ENCODE data around the gene NSDHL.
A peak's percentile ranks its signal among the peaks of the same experiment; 100 is the strongest.
"Not testable (repeated sequence)": the region's sequence is repeated elsewhere in the genome, so short reads cannot be mapped to it uniquely, and the experiment has no call there.

NSDHL gene

DNA sequence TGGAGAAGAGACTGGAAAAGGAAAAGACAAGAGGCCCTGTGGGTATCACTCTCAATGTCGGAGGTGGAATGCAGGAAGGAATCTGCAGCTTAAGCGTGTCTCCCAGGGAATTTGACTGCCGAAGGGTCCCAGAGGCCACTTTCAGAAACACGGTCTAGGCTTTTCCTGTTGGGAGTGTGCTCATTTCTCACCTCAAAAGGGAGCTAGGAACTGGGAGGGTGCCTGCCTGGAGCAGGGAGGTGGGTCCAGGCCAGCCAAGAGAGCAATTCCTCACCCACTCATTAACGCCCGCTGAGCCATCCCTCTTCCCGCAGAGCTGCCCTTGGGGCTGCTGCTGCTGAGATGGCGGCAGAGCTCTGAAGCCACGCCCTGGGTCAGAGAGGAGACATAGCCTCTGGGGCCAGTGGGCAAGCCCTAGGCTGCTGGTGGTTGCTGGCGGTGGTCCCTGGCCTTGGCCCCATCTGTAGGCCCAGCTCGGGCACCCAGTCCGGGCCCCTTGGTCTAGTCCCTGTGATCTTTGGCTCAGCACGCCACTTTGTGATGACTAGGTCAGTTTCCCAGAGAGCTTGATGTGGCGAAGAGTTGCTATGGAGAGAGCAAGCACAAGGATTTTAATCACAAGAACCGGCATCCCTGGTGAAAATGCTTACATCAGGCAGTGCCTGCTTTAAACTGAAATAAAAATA, 71.1 kb downstream of the NSDHL start:
- Histone ChIP-seq H3K27ac (ENCODE audit: low read depth, low read length, severe bottlenecking) (peak overlapping the region; percentile 16), H3K4me3 (ENCODE audit: extremely low read depth, insufficient read depth, low read length, poor library complexity, severe bottlenecking) (no peak overlapping the region), H3K36me3 (ENCODE audit: control insufficient read depth, insufficient read depth, low read length) (no peaks in the 10 kb centered on the region), H3K4me1 (ENCODE audit: control insufficient read depth, insufficient read depth, low read length, poor library complexity, severe bottlenecking) (peaks cover 25% of the 10 kb centered on the region), H3K9me3 (ENCODE audit: control insufficient read depth, low read length) (no peaks in the 10 kb centered on the region)
- WGBS, 2 experiments (ENCODE audit: insufficient coverage in 2 of 2): 43 to 50% methylated on average over 3 to 9 of the region's 15 CpGs

DNA sequence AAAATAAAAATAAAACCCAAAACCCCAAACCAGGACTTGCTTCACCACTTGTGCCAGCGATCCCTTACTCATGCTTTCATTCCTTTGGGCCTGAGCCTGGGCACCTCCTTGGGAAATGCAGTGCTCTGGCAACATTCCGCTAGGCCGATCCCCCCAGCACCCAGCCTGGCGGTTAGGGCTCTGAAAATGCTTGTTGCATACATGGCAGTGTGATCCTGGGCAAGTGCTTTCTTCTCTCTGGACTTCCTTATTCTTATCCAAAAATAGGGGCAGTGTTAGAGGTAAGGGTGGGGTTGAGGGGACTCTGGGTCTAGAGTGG, 71.6 kb downstream of the NSDHL start:
- Histone ChIP-seq H3K4me3 (ENCODE audit: extremely low read depth, insufficient read depth, low read length, poor library complexity, severe bottlenecking) (no peak overlapping the region), H3K27ac (ENCODE audit: low read depth, low read length, severe bottlenecking) (no peak overlapping the region), H3K9me3 (ENCODE audit: control insufficient read depth, low read length) (no peaks in the 10 kb centered on the region), H3K36me3 (ENCODE audit: control insufficient read depth, insufficient read depth, low read length) (no peaks in the 10 kb centered on the region), H3K4me1 (ENCODE audit: control insufficient read depth, insufficient read depth, low read length, poor library complexity, severe bottlenecking) (peaks cover 23% of the 10 kb centered on the region)
- WGBS, 2 experiments (ENCODE audit: insufficient coverage in 2 of 2): 95 to 100% methylated on average over 3 to 4 of the region's 4 CpGs

DNA sequence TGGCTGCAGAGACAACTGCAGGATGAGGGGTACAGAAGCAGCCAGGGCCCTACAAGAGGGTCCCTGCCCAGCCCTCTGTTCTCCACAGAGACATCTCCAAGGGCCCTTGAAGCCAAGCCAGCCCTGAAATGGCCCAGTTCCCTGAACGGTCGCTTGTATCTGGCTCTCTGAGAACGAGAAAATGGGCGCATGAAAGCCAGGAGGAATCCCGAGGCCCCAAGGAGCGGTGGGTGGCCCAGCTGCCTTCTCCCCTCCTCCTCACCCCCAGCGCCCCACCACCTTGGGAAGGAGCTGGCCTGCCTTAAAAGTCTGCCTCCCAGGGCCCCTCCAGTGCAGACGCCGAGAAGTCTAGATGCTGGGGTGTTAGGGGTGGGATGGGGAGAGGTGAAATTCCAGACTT, 72.7 kb downstream of the NSDHL start:
- WGBS, 2 experiments (ENCODE audit: insufficient coverage in 2 of 2): 89% methylated on average over 3 of the region's 9 CpGs; no CpG with 5 or more reads in 1 of the 2 experiments
- Histone ChIP-seq H3K9me3 (ENCODE audit: control insufficient read depth, low read length) (no peaks in the 10 kb centered on the region), H3K27ac (ENCODE audit: low read depth, low read length, severe bottlenecking) (no peak overlapping the region), H3K36me3 (ENCODE audit: control insufficient read depth, insufficient read depth, low read length) (no peaks in the 10 kb centered on the region), H3K4me1 (ENCODE audit: control insufficient read depth, insufficient read depth, low read length, poor library complexity, severe bottlenecking) (peaks cover 23% of the 10 kb centered on the region), H3K4me3 (ENCODE audit: extremely low read depth, insufficient read depth, low read length, poor library complexity, severe bottlenecking) (no peak overlapping the region)

DNA sequence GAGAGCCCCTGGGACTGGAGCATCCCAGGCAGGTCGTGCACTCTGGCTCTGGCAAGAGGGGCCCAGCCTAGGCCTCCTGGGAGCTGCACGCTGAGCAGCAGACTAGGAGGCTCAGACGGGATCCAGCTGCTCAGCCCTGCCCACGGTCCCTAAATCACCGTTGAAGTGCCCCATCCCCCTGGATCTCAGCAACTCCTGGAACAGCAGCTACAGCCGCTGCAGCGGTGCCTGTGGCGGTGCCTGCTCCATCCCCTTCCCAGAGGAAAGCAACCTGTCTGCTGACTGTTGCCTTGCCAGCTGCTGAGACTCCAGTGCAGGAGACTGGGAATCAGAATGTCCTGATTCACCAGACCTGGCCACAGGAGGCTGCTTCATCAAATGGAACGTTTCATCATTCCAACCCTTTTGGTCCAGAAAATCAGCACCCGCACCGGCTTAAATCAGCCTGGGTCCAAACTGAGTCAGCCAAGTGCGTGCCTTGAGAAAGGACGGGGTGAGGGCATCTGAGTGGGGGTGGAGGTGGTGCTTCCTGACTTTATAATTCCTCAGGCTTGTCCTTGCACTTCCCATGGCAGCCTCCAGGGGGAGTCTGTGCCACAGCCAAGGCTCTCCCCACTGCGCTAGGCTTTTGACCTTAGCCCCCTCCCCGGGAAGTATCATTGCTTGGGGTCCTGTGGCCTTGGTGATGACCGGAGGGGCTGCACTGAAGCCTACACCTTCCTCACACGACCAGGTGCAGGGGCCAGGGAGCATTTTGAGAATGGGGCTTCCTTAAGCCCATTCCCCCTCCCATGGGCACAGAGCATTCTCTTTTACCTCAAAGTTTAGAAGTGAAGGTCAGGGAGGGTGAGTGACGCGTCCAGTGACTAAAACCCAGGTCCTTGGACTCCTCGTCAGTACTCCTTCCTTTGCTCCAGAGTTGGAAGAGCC, 73.6 kb downstream of the NSDHL start:
- Histone ChIP-seq H3K36me3 (ENCODE audit: control insufficient read depth, insufficient read depth, low read length) (no peaks in the 10 kb centered on the region), H3K4me3 (ENCODE audit: extremely low read depth, insufficient read depth, low read length, poor library complexity, severe bottlenecking) (no peak overlapping the region), H3K9me3 (ENCODE audit: control insufficient read depth, low read length) (no peaks in the 10 kb centered on the region), H3K27ac (ENCODE audit: low read depth, low read length, severe bottlenecking) (no peak overlapping the region), H3K4me1 (ENCODE audit: control insufficient read depth, insufficient read depth, low read length, poor library complexity, severe bottlenecking) (peaks cover 23% of the 10 kb centered on the region)
- WGBS, 2 experiments (ENCODE audit: insufficient coverage in 2 of 2): 32 to 38% methylated on average over 8 to 9 of the region's 20 CpGs

DNA sequence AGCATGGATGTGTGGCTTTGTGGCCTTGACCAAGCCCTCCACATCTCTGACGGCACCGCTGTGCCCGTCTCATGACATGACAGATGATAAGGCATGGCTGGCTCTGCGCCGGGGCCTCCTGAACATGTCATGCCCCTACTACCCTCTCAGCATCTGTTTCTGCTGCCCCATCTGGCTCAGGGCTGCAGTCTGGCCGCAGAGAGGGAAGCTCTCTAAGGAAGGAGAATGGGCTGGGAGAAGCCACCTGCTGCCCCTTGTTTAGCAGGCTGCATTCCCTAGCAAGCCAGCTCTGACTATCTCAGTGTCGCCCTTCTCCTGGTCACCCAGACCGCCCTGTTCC, 74.2 kb downstream of the NSDHL start:
- H3K36me3 ChIP-seq (ENCODE audit: control insufficient read depth, insufficient read depth, low read length): no peaks in the 10 kb centered on the region
- H3K4me1 ChIP-seq (ENCODE audit: control insufficient read depth, insufficient read depth, low read length, poor library complexity, severe bottlenecking): peaks cover 23% of the 10 kb centered on the region
- 77 to 80% methylated on average over 1 to 2 of the region's 8 CpGs for WGBS, 2 experiments (ENCODE audit: insufficient coverage in 2 of 2)
- no peak overlapping the region for H3K27ac ChIP-seq (ENCODE audit: low read depth, low read length, severe bottlenecking)
- no peak overlapping the region for H3K4me3 ChIP-seq (ENCODE audit: extremely low read depth, insufficient read depth, low read length, poor library complexity, severe bottlenecking)
- H3K9me3 ChIP-seq (ENCODE audit: control insufficient read depth, low read length): no peaks in the 10 kb centered on the region

DNA sequence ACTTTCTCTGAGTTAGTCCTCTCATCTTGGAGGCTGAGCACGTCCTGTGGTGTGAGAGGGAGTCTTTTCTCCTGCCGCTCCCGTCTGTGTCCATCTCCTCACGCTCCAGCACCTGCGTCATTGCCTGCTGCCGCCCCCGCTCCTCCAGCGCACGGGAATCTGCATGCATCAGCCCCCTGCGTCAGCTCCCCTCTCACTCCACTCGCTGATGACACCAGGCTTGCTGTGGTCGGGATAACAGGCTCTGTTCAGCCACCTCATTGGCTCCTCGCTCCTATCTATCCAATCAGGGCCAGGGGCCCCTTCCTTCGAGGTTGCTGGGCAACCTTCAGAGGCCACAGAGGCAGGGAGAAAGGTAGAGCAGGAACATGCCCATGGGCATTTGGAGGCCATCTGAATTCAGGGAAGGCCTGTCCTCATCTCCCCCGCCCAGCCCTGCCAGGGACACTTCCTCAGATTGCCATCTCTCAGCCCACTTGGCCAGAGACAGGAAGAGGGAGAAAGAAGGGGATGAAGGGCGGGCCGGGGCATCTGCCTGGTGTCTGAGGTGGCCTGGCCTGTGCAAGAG, 76.3 kb downstream of the NSDHL start:
- WGBS, 2 experiments (ENCODE audit: insufficient coverage in 2 of 2): 4 to 42% methylated on average over 6 to 8 of the region's 17 CpGs
- Histone ChIP-seq H3K4me3 (ENCODE audit: extremely low read depth, insufficient read depth, low read length, poor library complexity, severe bottlenecking) (no peak overlapping the region), H3K36me3 (ENCODE audit: control insufficient read depth, insufficient read depth, low read length) (no peaks in the 10 kb centered on the region), H3K4me1 (ENCODE audit: control insufficient read depth, insufficient read depth, low read length, poor library complexity, severe bottlenecking) (peaks cover 18% of the 10 kb centered on the region), H3K9me3 (ENCODE audit: control insufficient read depth, low read length) (no peaks in the 10 kb centered on the region), H3K27ac (ENCODE audit: low read depth, low read length, severe bottlenecking) (no peak overlapping the region)

DNA sequence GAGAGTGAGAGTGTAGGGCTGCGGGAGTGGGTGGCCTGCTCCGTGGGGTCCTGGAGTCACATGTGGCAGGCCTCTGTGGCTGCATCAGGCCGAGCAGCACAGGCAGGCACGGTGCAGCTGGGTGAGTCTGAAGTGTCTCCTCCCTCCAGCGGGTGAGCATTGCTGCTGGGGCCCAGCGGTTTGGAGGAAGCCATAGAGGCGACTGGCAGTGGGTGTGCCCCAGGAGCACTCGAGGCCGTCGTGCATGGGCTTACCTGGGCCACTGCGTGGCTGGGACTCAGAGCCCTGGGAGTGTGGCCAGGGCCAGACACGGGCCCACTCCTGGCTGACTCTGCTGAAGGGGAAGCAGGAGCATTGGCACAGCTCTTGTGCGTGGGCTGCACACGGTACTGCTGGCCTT, 77.6 kb downstream of the NSDHL start:
- 93% methylated on average over 8 to 12 of the region's 14 CpGs for WGBS, 2 experiments (ENCODE audit: insufficient coverage in 2 of 2)
- Histone ChIP-seq H3K36me3 (ENCODE audit: control insufficient read depth, insufficient read depth, low read length) (no peaks in the 10 kb centered on the region), H3K27ac (ENCODE audit: low read depth, low read length, severe bottlenecking) (no peak overlapping the region), H3K9me3 (ENCODE audit: control insufficient read depth, low read length) (no peaks in the 10 kb centered on the region), H3K4me1 (ENCODE audit: control insufficient read depth, insufficient read depth, low read length, poor library complexity, severe bottlenecking) (peaks cover 9% of the 10 kb centered on the region), H3K4me3 (ENCODE audit: extremely low read depth, insufficient read depth, low read length, poor library complexity, severe bottlenecking) (no peak overlapping the region)

DNA sequence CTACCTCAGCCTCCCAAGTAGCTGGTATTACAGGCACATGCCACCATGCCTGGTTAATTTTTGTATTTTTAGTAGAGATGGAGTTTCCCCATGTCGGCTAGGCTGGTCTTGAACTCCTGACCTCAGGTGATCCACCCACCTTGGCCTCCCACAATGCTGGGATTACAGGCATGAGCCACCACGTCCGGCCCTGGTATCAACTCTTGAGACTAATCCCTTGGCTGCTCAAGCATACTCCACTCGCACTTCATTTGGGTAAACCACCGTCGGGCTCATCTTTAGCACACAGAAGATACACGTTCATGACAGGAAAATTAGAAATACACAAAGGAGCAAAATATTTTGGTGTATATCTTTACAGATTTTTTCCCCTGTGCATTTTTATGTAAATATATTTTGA, 79.2 kb downstream of the NSDHL start:
- 92 to 96% methylated on average over 2 to 3 of the region's 7 CpGs for WGBS, 2 experiments (ENCODE audit: insufficient coverage in 2 of 2)
- H3K36me3 ChIP-seq (ENCODE audit: control insufficient read depth, insufficient read depth, low read length); H3K4me1 ChIP-seq (ENCODE audit: control insufficient read depth, insufficient read depth, low read length, poor library complexity, severe bottlenecking); H3K9me3 ChIP-seq (ENCODE audit: control insufficient read depth, low read length); H3K27ac ChIP-seq (ENCODE audit: low read depth, low read length, severe bottlenecking); H3K4me3 ChIP-seq (ENCODE audit: extremely low read depth, insufficient read depth, low read length, poor library complexity, severe bottlenecking): not testable (repeated sequence)

DNA sequence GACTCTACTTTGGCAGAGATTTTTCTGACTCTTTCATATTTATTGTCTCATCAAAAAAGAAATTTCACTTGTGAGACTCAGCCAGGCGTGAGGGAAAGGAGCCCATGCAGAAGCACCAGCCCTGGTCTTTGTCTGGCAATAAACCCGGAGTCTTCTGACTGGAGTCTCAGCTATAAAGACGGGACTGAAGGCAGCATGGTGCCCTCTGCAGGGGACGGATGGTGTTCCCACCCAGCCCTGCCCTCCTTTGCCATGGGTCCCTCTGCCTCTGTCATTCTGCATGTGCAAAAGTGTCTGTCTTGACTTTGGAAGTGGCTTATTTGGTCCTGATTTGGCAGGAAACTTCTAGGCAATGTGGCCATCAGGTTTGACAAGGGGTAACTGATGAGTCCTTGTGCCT, 81.2 kb downstream of the NSDHL start:
- no peak overlapping the region for H3K27ac ChIP-seq (ENCODE audit: low read depth, low read length, severe bottlenecking)
- no peaks in the 10 kb centered on the region for H3K36me3 ChIP-seq (ENCODE audit: control insufficient read depth, insufficient read depth, low read length)
- WGBS, 2 experiments (ENCODE audit: insufficient coverage in 2 of 2): 73 to 83% methylated on average over 1 to 3 of the region's 4 CpGs

DNA sequence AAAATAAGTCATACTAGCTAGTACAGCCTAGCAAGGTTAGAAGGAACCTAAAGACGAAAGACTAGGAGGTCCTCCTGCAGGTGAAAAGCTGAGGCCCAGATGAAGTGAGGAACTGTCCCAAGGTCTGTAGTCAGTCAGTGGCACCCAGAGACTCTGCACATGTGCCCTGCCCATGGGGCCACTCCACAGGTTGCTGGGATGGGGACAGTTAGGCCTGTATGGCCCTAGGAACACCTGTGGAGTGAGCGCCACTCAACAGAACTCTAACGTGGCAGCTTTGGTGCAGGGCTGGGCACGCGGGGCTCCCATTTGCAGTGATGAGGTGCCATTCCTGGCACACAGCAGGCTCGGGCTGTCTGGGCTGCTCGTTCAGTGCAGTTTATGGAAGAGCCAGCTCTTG, 81.8 kb downstream of the NSDHL start:
- peaks cover 8% of the 10 kb centered on the region for H3K4me1 ChIP-seq (ENCODE audit: control insufficient read depth, insufficient read depth, low read length, poor library complexity, severe bottlenecking)
- H3K36me3 ChIP-seq (ENCODE audit: control insufficient read depth, insufficient read depth, low read length): no peaks in the 10 kb centered on the region
- no peak overlapping the region for H3K27ac ChIP-seq (ENCODE audit: low read depth, low read length, severe bottlenecking)
- H3K9me3 ChIP-seq (ENCODE audit: control insufficient read depth, low read length): no peaks in the 10 kb centered on the region
- no peak overlapping the region for H3K4me3 ChIP-seq (ENCODE audit: extremely low read depth, insufficient read depth, low read length, poor library complexity, severe bottlenecking)
- 84 to 100% methylated on average over 5 of the region's 7 CpGs for WGBS, 2 experiments (ENCODE audit: insufficient coverage in 2 of 2)

More for the DNA sequence above, 81.2 kb downstream of the NSDHL start:
- Histone ChIP-seq H3K9me3 (ENCODE audit: control insufficient read depth, low read length) (no peaks in the 10 kb centered on the region), H3K4me3 (ENCODE audit: extremely low read depth, insufficient read depth, low read length, poor library complexity, severe bottlenecking) (no peak overlapping the region), H3K4me1 (ENCODE audit: control insufficient read depth, insufficient read depth, low read length, poor library complexity, severe bottlenecking) (peaks cover 8% of the 10 kb centered on the region)

DNA sequence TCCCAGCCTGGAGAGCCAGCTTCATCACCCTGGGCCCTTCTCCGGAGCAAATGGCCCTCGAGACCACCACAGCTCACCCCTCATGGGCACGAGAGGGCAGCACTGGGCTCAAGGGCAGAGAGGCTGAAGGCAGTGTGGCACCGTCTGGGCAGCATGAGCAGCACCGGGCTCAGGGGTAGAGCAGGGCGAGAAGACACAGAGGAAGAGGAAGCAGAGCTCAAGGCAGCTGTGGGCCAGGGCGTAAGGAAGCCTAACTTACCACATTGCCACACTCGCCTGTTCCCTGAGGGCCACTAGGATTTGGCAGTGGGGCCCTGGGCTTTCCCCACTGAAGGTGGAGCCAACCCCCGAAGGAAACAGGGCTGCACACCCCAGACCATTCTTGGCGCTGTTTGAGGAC, 82.5 kb downstream of the NSDHL start:
- Histone ChIP-seq H3K4me1 (ENCODE audit: control insufficient read depth, insufficient read depth, low read length, poor library complexity, severe bottlenecking) (peaks cover 8% of the 10 kb centered on the region), H3K36me3 (ENCODE audit: control insufficient read depth, insufficient read depth, low read length) (no peaks in the 10 kb centered on the region), H3K4me3 (ENCODE audit: extremely low read depth, insufficient read depth, low read length, poor library complexity, severe bottlenecking) (no peak overlapping the region), H3K27ac (ENCODE audit: low read depth, low read length, severe bottlenecking) (no peak overlapping the region), H3K9me3 (ENCODE audit: control insufficient read depth, low read length) (no peaks in the 10 kb centered on the region)
- 81 to 100% methylated on average over 1 to 4 of the region's 10 CpGs for WGBS, 2 experiments (ENCODE audit: insufficient coverage in 2 of 2)

Data from mesodermal cell (in vitro differentiated cells).